ENCODE data around the gene ABCA6.
"Not testable (repeated sequence)": the region's sequence is repeated elsewhere in the genome, so short reads cannot be mapped to it uniquely, and the experiment has no call there.

Gene ABCA6

DNA sequence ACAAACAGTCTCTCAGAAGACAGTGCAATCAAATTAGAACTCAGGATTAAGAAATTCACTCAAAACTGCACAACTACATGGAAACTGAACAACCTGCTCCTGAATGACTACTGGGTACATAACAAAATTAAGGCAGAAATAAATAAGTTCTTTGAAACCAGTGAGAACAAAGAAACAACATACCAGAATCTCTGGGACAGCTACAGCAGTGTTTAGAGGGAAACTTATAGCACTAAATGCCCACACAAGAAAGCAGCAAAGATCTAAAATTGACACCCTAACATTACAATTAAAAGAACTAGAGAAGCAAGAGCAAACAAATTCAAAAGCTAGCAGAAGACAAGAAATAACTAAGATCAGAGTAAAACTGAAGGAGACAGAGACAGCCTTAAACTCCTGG is 68.3 kb downstream of the ABCA6 start:
- not testable (repeated sequence) for DNase-seq (ENCODE audit: low read depth in 2 of 2)

DNA sequence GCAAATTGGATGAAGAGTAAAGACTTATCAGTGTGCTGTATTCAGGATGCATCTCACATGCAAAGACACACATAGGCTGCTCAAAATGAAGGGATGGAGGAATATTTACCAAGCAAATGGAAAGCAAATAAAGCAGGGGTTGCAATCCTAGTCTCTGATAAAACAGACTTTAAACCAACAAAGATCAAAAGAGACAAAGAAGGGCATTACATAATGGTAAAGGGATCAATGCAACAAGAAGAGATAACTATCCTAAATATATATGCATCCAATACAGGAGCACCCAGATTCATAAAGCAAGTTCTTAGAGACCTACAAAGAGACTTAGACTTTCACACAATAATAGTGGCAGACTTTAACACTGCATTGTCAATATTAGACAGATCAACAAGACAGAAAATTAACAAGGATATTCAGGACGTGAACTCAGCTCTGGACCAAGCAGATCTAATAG is 68.9 kb downstream of the ABCA6 start:
- DNase-seq (ENCODE audit: low read depth in 2 of 2) = not testable (repeated sequence)

GRCh38 chr17:69071233-69071586 is 70.5 kb downstream of the ABCA6 start:
- not testable (repeated sequence) for DNase-seq (ENCODE audit: low read depth in 2 of 2)

DNA sequence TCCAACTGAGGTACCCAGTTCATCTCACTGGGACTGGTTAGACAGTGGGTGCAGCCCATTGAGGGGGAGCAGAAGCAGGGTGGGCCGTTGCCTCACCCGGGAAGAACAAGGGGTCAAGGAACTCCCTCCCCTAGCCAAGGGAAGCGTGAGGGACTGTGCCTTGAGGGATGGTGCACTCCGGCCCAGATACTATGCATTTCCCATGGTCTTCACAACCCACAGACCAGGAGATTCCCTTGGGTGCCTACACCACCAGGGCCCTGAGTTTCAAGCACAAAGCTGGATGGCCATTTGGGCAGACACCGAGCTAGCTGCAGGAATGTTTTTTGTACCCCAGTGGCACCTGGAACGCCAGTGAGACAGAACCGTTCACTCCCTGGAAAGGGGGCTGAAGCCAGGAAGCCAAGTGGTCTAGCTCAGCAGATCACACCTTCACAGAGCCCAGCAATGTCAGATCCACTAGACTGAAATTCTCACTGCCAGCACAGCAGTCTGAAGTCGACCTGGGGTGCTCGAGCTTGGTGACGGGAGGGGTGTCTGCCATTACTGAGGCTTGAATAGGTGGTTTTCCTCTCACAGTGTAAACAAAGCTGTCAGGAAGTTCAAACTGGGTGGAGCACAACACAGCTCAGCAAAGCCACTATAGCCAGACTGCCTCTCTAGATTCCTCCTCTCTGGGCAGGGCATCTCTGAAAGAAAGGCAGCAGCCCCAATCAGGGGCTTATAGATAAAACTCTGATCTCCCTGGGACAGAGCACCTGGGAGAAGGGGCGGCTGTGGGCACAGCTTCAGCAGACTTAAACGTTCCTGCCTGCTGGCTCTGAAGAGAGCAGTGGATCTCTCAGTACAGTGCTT is 71.1 kb downstream of the ABCA6 start:
- not testable (repeated sequence) for DNase-seq (ENCODE audit: low read depth in 2 of 2)

DNA sequence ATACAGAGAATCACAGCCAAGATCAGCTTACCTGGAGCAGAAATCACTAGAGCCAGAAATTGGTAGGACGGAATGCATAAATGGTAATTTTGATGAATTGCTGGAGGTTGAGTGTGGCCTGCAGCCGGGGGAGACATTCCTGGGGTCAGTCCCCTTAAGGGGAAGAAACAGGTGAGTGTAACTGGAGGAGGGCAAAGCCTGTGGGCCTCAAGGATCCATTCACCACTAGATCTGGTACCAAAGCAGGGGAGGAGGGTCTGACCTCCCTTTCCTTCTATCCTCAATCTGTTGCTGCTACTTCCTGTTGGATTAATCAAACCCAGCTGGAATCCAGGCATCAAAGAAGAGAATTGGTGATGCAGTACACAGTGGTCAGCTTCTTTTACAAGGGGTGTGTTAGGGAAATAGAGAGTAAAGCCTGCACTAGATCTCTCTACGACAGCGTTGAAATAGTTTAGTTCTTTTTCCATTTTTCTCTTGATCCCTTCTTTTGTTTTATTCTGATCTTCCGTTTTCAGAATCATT is 72.4 kb downstream of the ABCA6 start:
- DNase-seq (ENCODE audit: low read depth in 2 of 2) = no peak

DNA sequence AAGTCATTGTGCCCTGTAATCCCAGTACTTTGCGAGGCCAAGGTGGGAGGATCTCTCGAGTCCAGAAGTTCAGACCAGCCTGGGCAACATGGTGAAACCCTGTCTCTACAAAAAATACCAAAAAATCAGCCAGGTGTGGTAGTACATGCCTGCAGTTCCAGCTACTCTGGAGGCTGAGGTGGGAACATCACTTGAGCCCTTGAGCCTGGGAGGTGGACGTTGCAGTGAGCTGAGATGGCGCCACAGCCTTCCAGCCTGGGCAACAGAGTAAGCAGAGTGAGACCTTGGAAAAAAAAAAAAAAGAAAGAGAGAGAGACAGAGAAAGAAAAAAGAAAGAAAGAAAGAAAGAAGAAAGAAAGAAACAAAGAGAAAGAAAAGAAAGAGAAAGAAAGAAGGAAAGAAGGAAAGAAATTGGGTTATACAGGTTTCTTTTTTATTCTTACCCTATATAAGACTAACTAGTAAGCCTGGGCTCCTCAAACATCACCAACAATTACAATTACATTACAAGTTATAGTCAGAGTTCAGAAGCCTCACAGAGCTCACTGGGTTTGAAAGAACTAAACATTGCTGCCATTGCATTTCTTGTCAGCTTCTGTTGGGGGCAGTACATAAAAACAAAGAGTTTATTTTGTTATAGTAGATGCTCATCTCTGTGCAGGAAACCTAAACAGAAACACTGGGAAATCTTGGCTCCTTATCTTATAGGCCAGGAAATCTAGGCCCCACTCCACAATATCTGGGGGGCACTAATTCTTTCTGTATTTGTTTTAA is 74.2 kb downstream of the ABCA6 start:
- DNase-seq (ENCODE audit: low read depth in 2 of 2) = no peak

GRCh38 chr17:69066482-69066881 is 75.2 kb downstream of the ABCA6 start:
- no peak for DNase-seq (ENCODE audit: low read depth in 2 of 2)

DNA sequence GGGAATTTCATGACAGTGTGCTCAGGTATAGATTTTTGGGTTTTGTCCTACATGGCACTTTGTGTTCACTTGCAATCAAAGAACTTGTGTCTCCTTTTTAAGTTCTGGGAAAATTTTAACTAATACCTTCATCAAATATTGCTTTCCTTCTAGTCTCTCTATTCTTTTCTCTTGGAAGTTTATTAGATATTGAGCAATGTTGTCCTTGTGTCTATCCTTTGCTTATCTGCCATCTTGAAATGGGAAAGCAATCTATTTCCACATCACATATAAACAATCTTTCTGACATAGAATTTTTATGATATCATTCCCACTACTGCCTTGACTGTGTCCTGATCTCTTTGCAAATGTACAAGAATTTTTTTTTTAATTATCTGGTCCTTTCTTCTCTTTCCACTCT is 76.6 kb downstream of the ABCA6 start:
- DNase-seq (ENCODE audit: low read depth in 2 of 2) = no peak

DNA sequence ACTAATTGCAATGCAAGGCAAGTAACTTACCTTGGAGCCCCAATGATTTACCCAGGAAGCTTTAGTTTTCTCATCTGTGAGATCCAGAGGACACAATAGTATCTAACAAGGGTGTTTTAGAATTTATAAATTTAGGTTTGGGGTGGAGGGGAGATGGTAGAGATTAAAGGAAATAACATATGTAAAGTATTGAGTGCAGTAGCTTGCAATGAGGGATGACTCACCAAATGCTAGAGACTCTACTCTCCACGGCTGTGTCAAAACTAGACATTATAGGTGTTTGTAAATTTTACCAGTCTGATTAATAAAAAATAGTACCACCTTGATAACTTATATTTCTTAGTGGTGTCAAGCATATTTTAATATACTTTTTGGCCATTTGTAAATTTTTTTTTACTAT is 77.2 kb downstream of the ABCA6 start:
- no peak for DNase-seq (ENCODE audit: low read depth in 2 of 2)

GRCh38 chr17:69064001-69064400 is 77.7 kb downstream of the ABCA6 start:
- no peak for DNase-seq (ENCODE audit: low read depth in 2 of 2)

DNA sequence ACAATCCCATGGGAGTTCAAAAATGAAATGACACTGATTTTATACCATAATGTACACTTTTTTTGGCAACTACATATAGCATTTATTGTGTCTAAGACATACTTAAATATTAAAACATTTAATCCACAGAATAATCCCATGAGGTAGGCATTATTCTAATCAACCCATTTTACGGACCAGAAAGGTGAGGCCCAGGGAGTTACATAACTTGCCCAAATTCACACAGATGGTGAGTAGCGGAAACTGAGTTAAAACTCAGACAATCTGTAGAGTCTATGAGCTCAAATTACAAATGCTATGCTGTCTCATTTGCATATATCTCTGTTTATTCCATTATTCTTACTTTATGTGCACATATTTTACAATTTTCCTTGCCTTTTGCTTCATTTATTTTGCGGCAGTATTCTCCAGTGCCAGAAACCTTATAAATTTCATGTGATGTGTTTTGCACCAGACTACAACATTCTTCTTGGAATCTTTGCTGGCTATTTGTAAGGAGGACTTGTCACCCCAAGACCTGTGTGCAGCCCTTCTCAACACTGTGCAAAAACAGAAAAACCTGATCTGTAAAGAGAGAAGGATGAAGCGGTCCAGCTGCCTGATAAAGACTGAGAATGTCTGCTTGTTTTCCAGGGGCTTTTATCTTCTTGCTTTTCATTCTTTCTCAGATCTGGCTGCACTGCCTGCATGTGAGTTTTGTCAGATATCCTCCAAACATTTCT is 78.7 kb downstream of the ABCA6 start:
- DNase-seq (ENCODE audit: low read depth in 2 of 2) = no peak

- DNase-seq (ENCODE audit: low read depth in 2 of 2) = no peak
These were observed 79.8 kb downstream of the ABCA6 start for GRCh38 chr17:69061721-69062556.

- no peak for DNase-seq (ENCODE audit: low read depth in 2 of 2)
These were observed 80.9 kb downstream of the ABCA6 start, which contains the start of gene ABCA9 for GRCh38 chr17:69060822-69061221. ABCA9 (minus strand) TSS chr17:69060927; CDS start chr17:69051126, 9,801 bp downstream.

- DNase-seq (ENCODE audit: low read depth in 2 of 2) = no peak
These were observed 82.1 kb downstream of the ABCA6 start for GRCh38 chr17:69059458-69060175.

DNA sequence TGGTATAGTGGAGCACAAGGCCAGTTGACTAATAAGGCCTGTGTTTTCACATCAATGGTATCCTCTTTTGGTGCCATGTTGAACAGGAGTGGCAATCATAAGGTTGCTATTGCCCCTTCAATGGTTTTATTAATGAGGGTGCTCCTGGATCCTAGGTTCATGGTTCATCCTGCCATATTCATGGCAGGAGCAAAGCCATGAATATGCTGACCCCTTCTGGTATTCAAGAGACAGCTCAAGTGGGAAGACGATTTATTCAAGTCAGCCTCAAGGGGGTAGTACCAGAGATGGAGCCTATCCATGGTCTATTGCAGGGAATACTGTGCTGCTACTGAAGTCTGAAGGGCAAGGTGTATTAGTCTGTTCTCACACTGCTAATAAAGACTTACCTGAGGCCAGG is 83.5 kb downstream of the ABCA6 start:
- DNase-seq (ENCODE audit: low read depth in 2 of 2) = no peak

DNA sequence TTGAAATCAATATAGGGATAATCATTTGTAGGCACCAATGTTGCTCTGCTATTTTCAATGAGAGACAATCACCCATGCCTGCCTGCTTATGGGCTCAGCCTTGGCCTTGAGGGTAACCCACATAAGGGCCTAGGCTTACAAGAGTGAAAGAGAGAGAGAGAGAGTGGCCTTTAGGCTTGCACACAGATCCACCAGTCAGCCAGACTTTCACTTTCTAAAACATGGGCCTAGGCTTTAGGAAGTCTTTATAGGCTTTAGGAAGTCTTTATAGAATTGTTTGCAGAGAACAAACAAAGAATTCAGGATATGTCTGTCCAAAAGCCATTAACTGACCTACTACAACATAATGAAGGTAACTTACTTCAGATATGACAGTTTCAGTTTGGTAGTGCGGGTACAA is 84.4 kb downstream of the ABCA6 start:
- DNase-seq (ENCODE audit: low read depth in 2 of 2) = no peak

DNA sequence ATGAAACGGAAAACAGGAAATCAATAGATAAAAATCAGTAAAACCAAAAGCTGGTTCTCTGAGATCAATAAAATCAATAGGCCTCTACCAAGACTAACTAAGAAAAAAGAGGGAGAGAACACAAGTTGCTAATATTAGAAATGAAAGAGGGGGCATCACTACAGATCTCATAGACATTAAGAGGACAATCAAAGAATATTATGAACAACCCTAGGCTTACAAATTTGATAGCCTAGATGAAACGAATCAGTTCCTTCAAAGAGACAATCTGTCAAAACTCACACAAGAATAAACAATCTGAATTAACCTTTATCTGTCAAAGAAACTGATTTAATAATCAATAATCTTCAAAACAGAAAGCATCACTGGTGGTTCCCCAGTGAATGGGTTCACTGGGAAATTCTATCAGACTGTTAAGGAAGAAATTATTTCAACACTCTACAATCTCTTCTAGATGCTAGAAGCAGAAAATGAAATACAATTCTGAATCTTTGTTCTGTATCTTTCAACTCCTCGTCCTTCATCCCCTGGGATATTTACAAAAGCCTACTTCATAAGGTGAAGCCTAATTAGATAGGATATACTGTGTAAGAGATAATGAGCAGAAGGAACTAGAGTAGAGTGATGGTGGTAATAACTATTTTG is 85.4 kb downstream of the ABCA6 start:
- DNase-seq (ENCODE audit: low read depth in 2 of 2) = no peak

DNA sequence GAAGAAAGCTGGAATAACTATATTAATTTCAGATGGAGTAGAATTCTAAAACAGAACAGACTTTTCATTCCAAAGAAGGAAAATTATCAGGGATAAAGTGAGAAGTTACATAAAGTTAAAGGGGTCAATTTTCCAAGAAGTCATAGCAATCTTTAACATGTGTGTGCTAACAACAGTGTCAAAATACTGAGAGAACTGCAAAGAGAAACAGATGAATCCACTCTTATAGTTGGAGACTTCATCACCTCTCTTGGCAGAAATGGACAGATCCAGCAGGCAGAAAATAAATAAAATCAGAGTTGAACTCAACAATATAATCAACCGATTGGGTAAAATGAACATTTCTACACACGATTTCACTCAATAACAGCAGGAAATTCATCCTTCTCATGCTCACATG is 86.4 kb downstream of the ABCA6 start:
- no peak for DNase-seq (ENCODE audit: low read depth in 2 of 2)

GRCh38 chr17:69050999-69051775 is 90.5 kb downstream of the ABCA6 start:
- no peak for DNase-seq (ENCODE audit: low read depth in 2 of 2)

All from stimulated activated CD8-positive, alpha-beta memory T cell treated with anti-CD3 and anti-CD28 coated beads, Interleukin-2, amount 100 ng/mL, for 48 hours (primary cell).